Activated CD4-positive, alpha-beta T cell treated with anti-CD3 and anti-CD28 coated beads for 36 hours (primary cell): ENCODE measurements around the gene TMEM134. TPM values are rescaled to one million over a fixed set of nuclear protein-coding genes. Genes with fewer than 3 reads are reported as not detected.

Experiments
- ATAC-seq: fragments of 200-7000 bp; cut with Tn5 transposase; one replicate; pipeline ENCODE4 v1.10.0; 2021; ENCODE audit warnings: mild to moderate bottlenecking, moderate library complexity
- CTCF ChIA-PET: fragments of 350-600 bp; sonication (Branson Sonifier 250); formaldehyde crosslinking; loops from one replicate; lab custom pipeline; 2021; ENCODE audit warnings: antibody characterized with exemption; lab: Charles Lee
- POLR2A ChIA-PET: fragments of 350-600 bp; sonication (Branson Sonifier 250); formaldehyde crosslinking; loops from one replicate; lab custom pipeline; 2021; ENCODE audit warnings: antibody characterized with exemption, inconsistent platforms; lab: Charles Lee
- DNase-seq: peaks from one replicate; pipeline ENCODE4 v3.0.0-alpha.2; 2020
- H3K27ac Mint-ChIP-seq: one replicate; pipeline ENCODE4 v1.8.0; 2021; ENCODE audit warnings: mixed read lengths
- H3K27me3 Mint-ChIP-seq: one replicate; pipeline ENCODE4 v1.8.0; 2021; ENCODE audit warnings: mixed read lengths
- H3K36me3 Mint-ChIP-seq: one replicate; pipeline ENCODE4 v1.8.0; 2021; ENCODE audit warnings: low read depth, mixed read lengths
- H3K4me1 Mint-ChIP-seq: one replicate; pipeline ENCODE4 v1.8.0; 2021; ENCODE audit warnings: mixed read lengths
- H3K4me3 Mint-ChIP-seq: one replicate; pipeline ENCODE4 v1.8.0; 2021; ENCODE audit warnings: mild to moderate bottlenecking, moderate library complexity, mixed read lengths
- H3K9me3 Mint-ChIP-seq: one replicate; pipeline ENCODE4 v1.8.0; 2021; ENCODE audit warnings: low read depth, mixed read lengths
- intact Hi-C, 2 experiments: fragments of 100-400 bp; cut with DNase I in 1 of 2; cut with micrococcal nuclease in 1 of 2; formaldehyde crosslinking; loops; one replicate each; pipeline versions ENCODE4 v1.14.2 to v1.15.1; 2022 to 2024; cut with DNase I, micrococcal nuclease
- total RNA-seq, 2 experiments: library from RNA; stranded (reverse); gene quantifications; one replicate each; pipeline ENCODE4 v1.2.3, GENCODE V29; 2021

Gene TMEM134
- total RNA-seq, 2 experiments from 2014 or later = 69.9 to 74.7 TPM

- POLR2A ChIA-PET = interaction anchor here (3.0 kb wide), 1 partner anchor 16 kb away, joined by 14 read pairs; the partner anchor contains the start of gene TBC1D10C
- Mint-ChIP-seq H3K4me1 (peaks cover 50% of the 10 kb centered on the region), H3K4me3 (peak overlapping the region; percentile 76), H3K9me3 (no peaks in the 10 kb centered on the region), H3K27me3 (no peaks in the 10 kb centered on the region), H3K27ac (peak overlapping the region; percentile 78), H3K36me3 (no peaks in the 10 kb centered on the region)
- CTCF ChIA-PET = interaction anchor here (0.6 to 4.0 kb wide), 6 partner anchors 11 to 40 kb away, joined by 3 to 34 read pairs (median 4); partner anchors contain the start of genes PPP1CA, PTPRCAP and TBC1D10C
- ATAC-seq (no peak), DNase-seq (no peak)
- intact Hi-C loops = loop anchor here in 1 of 2 experiments (2.0 kb wide), 1 partner anchor 17 kb away; the partner anchor contains the start of gene PTPRCAP
Measured at GRCh38 chr11:67420147-67420645, 48.9 kb downstream of the TMEM134 start.

GRCh38 chr11:67419325-67420049, 49.6 kb downstream of the TMEM134 start:
- ChIA-PET POLR2A (interaction anchor here (2.1 to 3.0 kb wide), 2 partner anchors 11 to 15 kb away, joined by 13 to 14 read pairs; partner anchors contain the start of gene TBC1D10C), CTCF (interaction anchor here (0.8 to 4.0 kb wide), 6 partner anchors 10 to 74 kb away, joined by 3 to 34 read pairs (median 4); partner anchors contain the start of genes PPP1CA and TBC1D10C)
- Mint-ChIP-seq H3K9me3 (no peaks in the 10 kb centered on the region), H3K27me3 (no peaks in the 10 kb centered on the region), H3K4me1 (peaks cover 52% of the 10 kb centered on the region), H3K4me3 (peak overlapping the region; percentile 76), H3K27ac (peak overlapping the region; percentile 78), H3K36me3 (no peaks in the 10 kb centered on the region)
- ATAC-seq (no peak), DNase-seq (peak; percentile 32)
- intact Hi-C loops = loop anchor here in 1 of 2 experiments (2.0 kb wide), 1 partner anchor 17 kb away; the partner anchor contains the start of gene PTPRCAP

GRCh38 chr11:67418476-67419281, 50.4 kb downstream of the TMEM134 start:
- intact Hi-C loops = no loop called here
- Mint-ChIP-seq H3K36me3 (no peaks in the 10 kb centered on the region), H3K4me1 (peaks cover 51% of the 10 kb centered on the region), H3K9me3 (no peaks in the 10 kb centered on the region), H3K4me3 (peak overlapping the region; percentile 76), H3K27ac (no peak overlapping the region), H3K27me3 (no peaks in the 10 kb centered on the region)
- ChIA-PET POLR2A (interaction anchor here (0.8 to 3.0 kb wide), 3 partner anchors 10 to 17 kb away, joined by 3 to 14 read pairs (median 13); partner anchors contain the start of genes PPP1CA and TBC1D10C), CTCF (interaction anchor here (0.5 to 4.0 kb wide), 8 partner anchors 10 to 73 kb away, joined by 3 to 34 read pairs (median 4); partner anchors contain the start of genes PPP1CA, PTPRCAP, RAD9A and TBC1D10C)
- peak; percentile 59 for DNase-seq
- ATAC-seq = no peak

- H3K27me3 Mint-ChIP-seq = no peaks in the 10 kb centered on the region
- no peaks in the 10 kb centered on the region for H3K9me3 Mint-ChIP-seq
- intact Hi-C loops = no loop called here
- ATAC-seq (no peak), DNase-seq (peak; percentile 12)
- H3K27ac Mint-ChIP-seq = no peak overlapping the region
- no peak overlapping the region for H3K4me3 Mint-ChIP-seq
- ChIA-PET POLR2A (interaction anchor here (0.7 to 2.1 kb wide), 2 partner anchors 9 to 67 kb away, joined by 3 to 13 read pairs; no protein-coding TSS in a partner anchor), CTCF (interaction anchor here (0.7 to 4.0 kb wide), 7 partner anchors 9 to 68 kb away, joined by 3 to 34 read pairs (median 6); partner anchors contain the start of genes PPP1CA and TBC1D10C)
- no peaks in the 10 kb centered on the region for H3K36me3 Mint-ChIP-seq
- H3K4me1 Mint-ChIP-seq = peaks cover 60% of the 10 kb centered on the region
Measured at GRCh38 chr11:67417425-67417824, 51.6 kb downstream of the TMEM134 start.

- ATAC-seq = peak; percentile 7
Measured at GRCh38 chr11:67416416-67417335, 52.4 kb downstream of the TMEM134 start.

GRCh38 chr11:67415501-67416304, 53.3 kb downstream of the TMEM134 start, which contains the start of gene CARNS1:
CARNS1 (plus strand) TSS chr11:67415678; CDS start chr11:67416200, 522 bp downstream.
- DNase-seq = peak; percentile 45
- H3K27ac Mint-ChIP-seq = peak within 1 kb of the TSS; percentile 79
- ChIA-PET POLR2A (interaction anchor here (0.6 kb wide), 1 partner anchor 19 kb away, joined by 3 read pairs; no protein-coding TSS in a partner anchor), CTCF (no interaction called here)
- H3K4me1 Mint-ChIP-seq = peaks cover 73% of the 10 kb centered on the region
- intact Hi-C loops = loop anchor here in 1 of 2 experiments (1.0 kb wide), 1 partner anchor 8 kb away; no protein-coding TSS in a partner anchor
- H3K9me3 Mint-ChIP-seq = no peaks in the 10 kb centered on the region
- H3K4me3 Mint-ChIP-seq = peak within 1 kb of the TSS; percentile 60
- no peaks in the 10 kb centered on the region for H3K27me3 Mint-ChIP-seq
- no peak for ATAC-seq
- H3K36me3 Mint-ChIP-seq = no peaks in the 10 kb centered on the region

More at GRCh38 chr11:67416416-67417335, 52.4 kb downstream of the TMEM134 start:
- Mint-ChIP-seq H3K36me3 (no peaks in the 10 kb centered on the region), H3K9me3 (no peaks in the 10 kb centered on the region), H3K4me3 (peak overlapping the region; percentile 1), H3K27me3 (no peaks in the 10 kb centered on the region), H3K4me1 (peaks cover 68% of the 10 kb centered on the region), H3K27ac (peak overlapping the region; percentile 79)
- intact Hi-C loops = loop anchor here in 1 of 2 experiments (1.0 kb wide), 1 partner anchor 9 kb away; no protein-coding TSS in a partner anchor
- CTCF ChIA-PET = interaction anchor here (0.7 to 1.4 kb wide), 3 partner anchors 21 to 67 kb away, joined by 3 to 6 read pairs (median 4); no protein-coding TSS in a partner anchor
- POLR2A ChIA-PET = interaction anchor here (0.7 kb wide), 1 partner anchor 68 kb away, joined by 3 read pairs; no protein-coding TSS in a partner anchor
- DNase-seq = peak; percentile 81

- peaks cover 10% of the 10 kb centered on the region for H3K36me3 Mint-ChIP-seq
- H3K27me3 Mint-ChIP-seq = no peaks in the 10 kb centered on the region
- ChIA-PET POLR2A (interaction anchor here (0.5 to 0.7 kb wide), 5 partner anchors 8 to 171 kb away, joined by 3 to 6 read pairs (median 4); partner anchors contain the start of gene GSTP1), CTCF (interaction anchor here (0.6 to 1.9 kb wide), 8 partner anchors 10 to 75 kb away, joined by 3 to 8 read pairs (median 3); partner anchors contain the start of genes PPP1CA and TBC1D10C)
- intact Hi-C loops = no loop called here
- no peaks in the 10 kb centered on the region for H3K9me3 Mint-ChIP-seq
- H3K4me3 Mint-ChIP-seq = no peak overlapping the region
- peaks cover 76% of the 10 kb centered on the region for H3K4me1 Mint-ChIP-seq
- ATAC-seq (no peak), DNase-seq (peak; percentile 21)
- H3K27ac Mint-ChIP-seq = peak overlapping the region; percentile 16
Measured at GRCh38 chr11:67413266-67413849, 55.7 kb downstream of the TMEM134 start.

- peak; percentile 24 for DNase-seq
- no peak overlapping the region for H3K4me3 Mint-ChIP-seq
Measured at GRCh38 chr11:67412495-67413179, 56.4 kb downstream of the TMEM134 start.

More at GRCh38 chr11:67412495-67413179, 56.4 kb downstream of the TMEM134 start:
- Mint-ChIP-seq H3K4me1 (peaks cover 76% of the 10 kb centered on the region), H3K27me3 (no peaks in the 10 kb centered on the region), H3K27ac (peak overlapping the region; percentile 42), H3K36me3 (peaks cover 15% of the 10 kb centered on the region), H3K9me3 (no peaks in the 10 kb centered on the region)
- ChIA-PET CTCF (interaction anchor here (0.6 to 1.9 kb wide), 7 partner anchors 9 to 75 kb away, joined by 3 to 8 read pairs (median 3); partner anchors contain the start of genes PPP1CA and TBC1D10C), POLR2A (interaction anchor here (0.7 kb wide), 1 partner anchor 10 kb away, joined by 3 read pairs; no protein-coding TSS in a partner anchor)
- ATAC-seq = no peak
- intact Hi-C loops = no loop called here
